Measurements from ENCODE around the gene TSC2.

DNA sequence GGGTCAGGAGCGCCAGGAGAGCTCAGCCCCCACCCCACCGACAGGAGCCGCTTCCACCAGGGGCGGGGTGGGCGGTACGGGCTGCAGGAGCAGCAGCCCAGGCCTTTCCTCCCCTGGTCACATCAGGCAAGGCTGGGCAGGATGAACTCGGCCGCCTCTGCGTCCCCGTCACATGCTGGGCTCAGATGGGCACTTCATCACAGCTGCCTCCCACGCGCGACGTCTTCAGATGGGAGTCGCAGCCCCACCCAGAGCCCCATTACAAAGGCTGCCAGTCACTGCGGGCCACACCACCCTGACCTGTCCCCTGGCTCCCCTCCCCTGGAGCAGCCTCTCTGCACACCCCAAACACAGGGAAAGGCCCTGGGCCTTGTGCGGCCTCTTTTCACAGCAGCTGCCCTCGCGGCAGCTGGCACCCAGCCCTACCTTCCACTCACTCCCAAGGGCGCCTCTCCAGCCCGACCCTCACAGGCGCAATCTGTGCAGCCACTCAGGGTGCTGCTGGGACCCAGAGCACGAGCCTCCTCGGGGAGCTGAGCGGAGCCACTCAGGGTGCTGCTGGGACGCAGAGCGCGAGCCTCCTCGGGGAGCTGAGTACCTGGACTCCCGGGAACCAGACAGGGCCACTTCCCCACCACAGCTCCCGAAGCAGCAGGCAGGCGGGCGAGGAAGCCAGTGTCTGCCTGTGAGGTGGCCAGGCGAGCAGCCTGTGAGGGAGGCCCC, 42.8 kb upstream of the TSC2 start:
- TF ChIP-seq, protein P1, sequence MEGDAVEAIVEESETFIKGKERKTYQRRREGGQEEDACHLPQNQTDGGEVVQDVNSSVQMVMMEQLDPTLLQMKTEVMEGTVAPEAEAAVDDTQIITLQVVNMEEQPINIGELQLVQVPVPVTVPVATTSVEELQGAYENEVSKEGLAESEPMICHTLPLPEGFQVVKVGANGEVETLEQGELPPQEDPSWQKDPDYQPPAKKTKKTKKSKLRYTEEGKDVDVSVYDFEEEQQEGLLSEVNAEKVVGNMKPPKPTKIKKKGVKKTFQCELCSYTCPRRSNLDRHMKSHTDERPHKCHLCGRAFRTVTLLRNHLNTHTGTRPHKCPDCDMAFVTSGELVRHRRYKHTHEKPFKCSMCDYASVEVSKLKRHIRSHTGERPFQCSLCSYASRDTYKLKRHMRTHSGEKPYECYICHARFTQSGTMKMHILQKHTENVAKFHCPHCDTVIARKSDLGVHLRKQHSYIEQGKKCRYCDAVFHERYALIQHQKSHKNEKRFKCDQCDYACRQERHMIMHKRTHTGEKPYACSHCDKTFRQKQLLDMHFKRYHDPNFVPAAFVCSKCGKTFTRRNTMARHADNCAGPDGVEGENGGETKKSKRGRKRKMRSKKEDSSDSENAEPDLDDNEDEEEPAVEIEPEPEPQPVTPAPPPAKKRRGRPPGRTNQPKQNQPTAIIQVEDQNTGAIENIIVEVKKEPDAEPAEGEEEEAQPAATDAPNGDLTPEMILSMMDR (IDR thresholded peaks at IDR 0.05), result no peak
- TF ChIP-seq POLR2A (IDR thresholded peaks at IDR 0.05), result no peak
